WERI-Rb-1 (cell line): Measurements from ENCODE around the gene KRT73.

Source experiments
- DNase-seq: peaks from one replicate; pipeline ENCODE4 v3.0.0-alpha.2; 2020
- H3K27ac ChIP-seq: fragments of 250-450 bp; sonication (Bioruptor Pico); 2 replicates; pipeline ENCODE4 v1.5.1; 2020; ENCODE audit warnings: mild to moderate bottlenecking, moderate library complexity
- H3K27me3 ChIP-seq: fragments of 250-450 bp; sonication (Bioruptor Pico); 2 replicates; pipeline ENCODE4 v1.5.1; 2021; ENCODE audit warnings: mild to moderate bottlenecking, low read depth, moderate library complexity; ENCODE audit not compliant: insufficient read depth, severe bottlenecking
- H3K36me3 ChIP-seq: fragments of 250-450 bp; sonication (Bioruptor Pico); 2 replicates; pipeline ENCODE4 v1.5.1; 2020; ENCODE audit warnings: mild to moderate bottlenecking, moderate library complexity
- H3K4me3 ChIP-seq: 2 replicates; pipeline ENCODE4 v1.5.1; 2011; ENCODE audit warnings: low read depth, mild to moderate bottlenecking, control low read depth, low read length
- H3K9me3 ChIP-seq: fragments of 250-450 bp; sonication (Bioruptor Pico); 2 replicates; pipeline ENCODE4 v1.5.1; 2021; ENCODE audit warnings: mild to moderate bottlenecking, moderate library complexity; ENCODE audit not compliant: severe bottlenecking
- CTCF ChIP-seq: IDR thresholded peaks from 2 replicates; pipeline ENCODE4 v1.5.1; 2011; ENCODE audit warnings: low read depth, mild to moderate bottlenecking, control low read depth, inconsistent platforms, low read length

KRT73 gene

GRCh38 chr12:52616680-52617402, 1.5 kb downstream of the KRT73 start:
- no peaks in the 10 kb centered on the region for H3K36me3 ChIP-seq
- no peak overlapping the region for H3K27ac ChIP-seq
- peaks cover 85% of the 10 kb centered on the region for H3K27me3 ChIP-seq
- no peaks in the 10 kb centered on the region for H3K9me3 ChIP-seq
- TF ChIP-seq CTCF, result no peak
- no peak overlapping the region for H3K4me3 ChIP-seq
- no peak for DNase-seq

GRCh38 chr12:52615912-52616311, 2.4 kb downstream of the KRT73 start:
- no peak for DNase-seq
- H3K9me3 ChIP-seq, result no peaks in the 10 kb centered on the region
- H3K27me3 ChIP-seq, result peaks cover 91% of the 10 kb centered on the region
- no peak overlapping the region for H3K27ac ChIP-seq
- H3K36me3 ChIP-seq, result no peaks in the 10 kb centered on the region
- H3K4me3 ChIP-seq, result no peak overlapping the region
- TF ChIP-seq CTCF, result no peak

GRCh38 chr12:52615208-52615868, 3.0 kb downstream of the KRT73 start:
- no peaks in the 10 kb centered on the region for H3K9me3 ChIP-seq
- H3K27ac ChIP-seq, result no peak overlapping the region
- H3K36me3 ChIP-seq, result no peaks in the 10 kb centered on the region
- H3K4me3 ChIP-seq, result no peak overlapping the region
- TF ChIP-seq CTCF, result no peak
- DNase-seq, result no peak
- peaks cover 88% of the 10 kb centered on the region for H3K27me3 ChIP-seq

- Histone ChIP-seq H3K9me3 (no peaks in the 10 kb centered on the region), H3K4me3 (no peak overlapping the region), H3K27ac (no peak overlapping the region), H3K36me3 (no peaks in the 10 kb centered on the region), H3K27me3 (peaks cover 90% of the 10 kb centered on the region)
- TF ChIP-seq CTCF, result no peak
- DNase-seq, result no peak
Observed at GRCh38 chr12:52614381-52615207, 3.8 kb downstream of the KRT73 start.

- Histone ChIP-seq H3K9me3 (no peaks in the 10 kb centered on the region), H3K36me3 (no peaks in the 10 kb centered on the region), H3K4me3 (no peak overlapping the region), H3K27ac (no peak overlapping the region), H3K27me3 (peaks cover 92% of the 10 kb centered on the region)
- DNase-seq, result no peak
- TF ChIP-seq CTCF, result no peak
Observed at GRCh38 chr12:52613384-52614030, 4.9 kb downstream of the KRT73 start.
